Measurements from ENCODE around the gene PCSK5. TPM values are rescaled to one million over a fixed set of nuclear protein-coding genes. Genes with fewer than 3 reads are reported as not detected.

Gene PCSK5
- total and polyA plus RNA-seq, 2 donors (not counting 1 experiment from before 2014, with no cell fraction given) = 0.09 TPM; not detected in 1

DNA sequence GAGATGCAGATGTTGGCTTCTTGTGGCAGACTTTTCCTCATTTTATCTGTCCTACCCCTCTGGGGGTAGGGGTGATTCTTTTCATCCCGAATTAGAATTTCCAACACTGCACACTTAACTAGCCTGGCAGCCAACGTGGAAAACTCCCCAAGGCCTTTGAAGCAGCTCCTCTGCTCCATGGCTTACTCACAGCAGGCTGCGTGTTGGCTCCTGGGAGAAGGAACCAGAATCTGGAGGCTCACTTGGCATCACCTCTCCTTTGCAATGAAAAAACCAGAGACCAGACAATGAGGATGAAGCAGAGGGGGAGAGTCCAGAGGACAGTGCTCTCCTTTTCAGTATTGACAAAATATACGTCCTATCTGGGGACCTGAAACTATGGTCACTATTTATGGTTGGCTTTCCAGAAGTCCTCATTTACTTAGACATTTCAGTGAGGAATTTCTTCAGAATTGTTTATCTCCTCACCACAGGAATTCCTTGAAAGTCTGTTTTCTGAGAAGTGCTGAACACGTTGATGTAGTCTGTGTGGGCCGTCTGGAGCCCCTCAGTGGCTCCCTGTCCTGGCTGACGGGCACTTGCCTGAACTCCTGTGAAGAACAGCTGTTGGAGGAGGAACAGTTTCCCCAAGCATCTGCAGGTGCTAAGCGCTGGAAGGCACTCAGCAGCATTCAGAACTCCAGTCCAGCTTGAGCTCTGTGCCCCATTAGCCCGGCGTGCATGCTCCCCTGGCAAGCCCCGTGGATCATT, 272.5 kb downstream of the PCSK5 start:
- H3K4me1 ChIP-seq (ENCODE audit: control insufficient read depth in 2 of 2, insufficient read depth in 2 of 2, low read length in 2 of 2) = no peaks in the 10 kb centered on the region
- no peak overlapping the region for H3K9ac ChIP-seq (ENCODE audit: low read length)
- TF ChIP-seq EZH2 (IDR thresholded peaks at IDR 0.05; ENCODE audit: borderline replicate concordance, insufficient read depth, low read depth, low read length, poor library complexity, severe bottlenecking) = no peak
- intact Hi-C loops (cut with micrococcal nuclease) = no loop called here
- H2AFZ ChIP-seq (ENCODE audit: insufficient read depth, low read depth, low read length, poor library complexity, severe bottlenecking) = no peak overlapping the region
- Mint-ChIP-seq H3K27me3 (no peaks in the 10 kb centered on the region), H3K27ac (no peak overlapping the region), H3K9me3 (ENCODE audit: insufficient read depth) (no peaks in the 10 kb centered on the region), H3K4me3 (no peak overlapping the region), H3K4me1 (no peaks in the 10 kb centered on the region)
- H3K27ac ChIP-seq (ENCODE audit: low read length in 2 of 2) = no peak overlapping the region
- ChIA-PET CTCF (no interaction called here), POLR2A (no interaction called here)
- no peak overlapping the region for H3K4me3 ChIP-seq (ENCODE audit: control extremely low read depth in 1 of 5, extremely low read depth in 1 of 5, insufficient read depth in 1 of 5, low read depth in 2 of 5, low read length in 4 of 5)
- 85% methylated on average over 8 of the region's 11 CpGs for WGBS (ENCODE audit: insufficient coverage)
- no peak overlapping the region for H3K4me2 ChIP-seq (replicated peaks; ENCODE audit: low read depth, low read length, poor library complexity, severe bottlenecking)
- no peaks in the 10 kb centered on the region for H3K79me2 ChIP-seq (ENCODE audit: control insufficient read depth, insufficient read depth, low read length)
- ATAC-seq (ENCODE audit: low read depth) (no peak), DNase-seq (no peak)
- no peaks in the 10 kb centered on the region for H4K20me1 ChIP-seq (ENCODE audit: control insufficient read depth, insufficient read depth, low read length, poor library complexity, severe bottlenecking)
- no peaks in the 10 kb centered on the region for H3K27me3 ChIP-seq (replicated peaks in 1 of 4; ENCODE audit: control extremely low read depth in 1 of 4, control insufficient read depth in 3 of 4, insufficient read depth in 4 of 4, low read length in 3 of 4)
- peaks cover 0 to 2% (median 0%) of the 10 kb centered on the region in 3 donors for H3K9me3 ChIP-seq (ENCODE audit: control extremely low read depth in 1 of 3, control insufficient read depth in 2 of 3, insufficient read depth in 1 of 3, low read length in 2 of 3)
- H3K36me3 ChIP-seq (replicated peaks in 1 of 2; ENCODE audit: control extremely low read depth in 1 of 2, control insufficient read depth in 1 of 2, extremely low read depth in 1 of 2, insufficient read depth in 2 of 2, low read length in 1 of 2) = no peaks in the 10 kb centered on the region

DNA sequence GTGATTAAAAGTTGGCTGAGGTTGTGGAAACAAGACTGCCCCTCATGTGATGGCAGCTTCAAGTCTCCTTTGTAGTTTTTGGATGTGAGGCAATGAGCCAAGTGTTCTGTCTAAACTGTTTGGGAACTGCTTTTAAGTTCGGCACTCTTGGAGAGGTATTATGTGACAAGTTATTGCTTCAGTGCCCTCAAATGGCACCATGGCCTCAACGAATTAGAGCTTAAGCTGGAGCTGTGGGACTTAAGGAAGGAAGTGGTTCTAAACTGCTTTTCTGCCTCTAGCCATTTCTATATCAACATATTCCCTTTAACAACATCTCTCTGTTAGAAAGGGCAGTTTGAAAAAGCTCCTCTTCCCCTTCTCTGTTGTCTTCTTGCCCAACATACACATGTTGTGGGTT, 276.1 kb downstream of the PCSK5 start:
- DNase-seq (no peak), ATAC-seq (ENCODE audit: low read depth) (no peak)
- Histone ChIP-seq H3K27me3 (replicated peaks in 1 of 4; ENCODE audit: control extremely low read depth in 1 of 4, control insufficient read depth in 3 of 4, insufficient read depth in 4 of 4, low read length in 3 of 4) (no peaks in the 10 kb centered on the region), H3K4me1 (ENCODE audit: control insufficient read depth in 2 of 2, insufficient read depth in 2 of 2, low read length in 2 of 2) (no peaks in the 10 kb centered on the region), H3K79me2 (ENCODE audit: control insufficient read depth, insufficient read depth, low read length) (no peaks in the 10 kb centered on the region), H3K9ac (ENCODE audit: low read length) (no peak overlapping the region), H4K20me1 (ENCODE audit: control insufficient read depth, insufficient read depth, low read length, poor library complexity, severe bottlenecking) (no peaks in the 10 kb centered on the region), H3K27ac (ENCODE audit: low read length in 2 of 2) (no peak overlapping the region), H3K4me2 (replicated peaks; ENCODE audit: low read depth, low read length, poor library complexity, severe bottlenecking) (no peak overlapping the region), H3K9me3 (ENCODE audit: control extremely low read depth in 1 of 3, control insufficient read depth in 2 of 3, insufficient read depth in 1 of 3, low read length in 2 of 3) (no peaks in the 10 kb centered on the region), H3K36me3 (replicated peaks in 1 of 2; ENCODE audit: control extremely low read depth in 1 of 2, control insufficient read depth in 1 of 2, extremely low read depth in 1 of 2, insufficient read depth in 2 of 2, low read length in 1 of 2) (no peaks in the 10 kb centered on the region), H2AFZ (ENCODE audit: insufficient read depth, low read depth, low read length, poor library complexity, severe bottlenecking) (no peak overlapping the region), H3K4me3 (ENCODE audit: control extremely low read depth in 1 of 5, extremely low read depth in 1 of 5, insufficient read depth in 1 of 5, low read depth in 2 of 5, low read length in 4 of 5) (no peak overlapping the region)
- intact Hi-C loops (cut with micrococcal nuclease) = no loop called here
- H3K4me1 Mint-ChIP-seq = no peaks in the 10 kb centered on the region
- H3K9me3 Mint-ChIP-seq (ENCODE audit: insufficient read depth) = no peaks in the 10 kb centered on the region
- ChIA-PET CTCF (no interaction called here), POLR2A (no interaction called here)
- H3K27me3 Mint-ChIP-seq = no peaks in the 10 kb centered on the region
- no peak overlapping the region for H3K27ac Mint-ChIP-seq
- no peak overlapping the region for H3K4me3 Mint-ChIP-seq
- TF ChIP-seq, protein P1, sequence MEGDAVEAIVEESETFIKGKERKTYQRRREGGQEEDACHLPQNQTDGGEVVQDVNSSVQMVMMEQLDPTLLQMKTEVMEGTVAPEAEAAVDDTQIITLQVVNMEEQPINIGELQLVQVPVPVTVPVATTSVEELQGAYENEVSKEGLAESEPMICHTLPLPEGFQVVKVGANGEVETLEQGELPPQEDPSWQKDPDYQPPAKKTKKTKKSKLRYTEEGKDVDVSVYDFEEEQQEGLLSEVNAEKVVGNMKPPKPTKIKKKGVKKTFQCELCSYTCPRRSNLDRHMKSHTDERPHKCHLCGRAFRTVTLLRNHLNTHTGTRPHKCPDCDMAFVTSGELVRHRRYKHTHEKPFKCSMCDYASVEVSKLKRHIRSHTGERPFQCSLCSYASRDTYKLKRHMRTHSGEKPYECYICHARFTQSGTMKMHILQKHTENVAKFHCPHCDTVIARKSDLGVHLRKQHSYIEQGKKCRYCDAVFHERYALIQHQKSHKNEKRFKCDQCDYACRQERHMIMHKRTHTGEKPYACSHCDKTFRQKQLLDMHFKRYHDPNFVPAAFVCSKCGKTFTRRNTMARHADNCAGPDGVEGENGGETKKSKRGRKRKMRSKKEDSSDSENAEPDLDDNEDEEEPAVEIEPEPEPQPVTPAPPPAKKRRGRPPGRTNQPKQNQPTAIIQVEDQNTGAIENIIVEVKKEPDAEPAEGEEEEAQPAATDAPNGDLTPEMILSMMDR (IDR thresholded peaks at IDR 0.05) = no peak
- TF ChIP-seq EZH2 (IDR thresholded peaks at IDR 0.05; ENCODE audit: borderline replicate concordance, insufficient read depth, low read depth, low read length, poor library complexity, severe bottlenecking) = no peak
- 0% methylated on average over 1 of the region's 2 CpGs for WGBS (ENCODE audit: insufficient coverage)
